GM21619 (cell line): ENCODE data around the gene OTOR.

Experiments
- ATAC-seq: cut with Tn5 transposase; IDR thresholded peaks from one replicate; pipeline ENCODE4 v1.9.1; 2021; ENCODE audit not compliant: unreplicated experiment

Gene OTOR

DNA sequence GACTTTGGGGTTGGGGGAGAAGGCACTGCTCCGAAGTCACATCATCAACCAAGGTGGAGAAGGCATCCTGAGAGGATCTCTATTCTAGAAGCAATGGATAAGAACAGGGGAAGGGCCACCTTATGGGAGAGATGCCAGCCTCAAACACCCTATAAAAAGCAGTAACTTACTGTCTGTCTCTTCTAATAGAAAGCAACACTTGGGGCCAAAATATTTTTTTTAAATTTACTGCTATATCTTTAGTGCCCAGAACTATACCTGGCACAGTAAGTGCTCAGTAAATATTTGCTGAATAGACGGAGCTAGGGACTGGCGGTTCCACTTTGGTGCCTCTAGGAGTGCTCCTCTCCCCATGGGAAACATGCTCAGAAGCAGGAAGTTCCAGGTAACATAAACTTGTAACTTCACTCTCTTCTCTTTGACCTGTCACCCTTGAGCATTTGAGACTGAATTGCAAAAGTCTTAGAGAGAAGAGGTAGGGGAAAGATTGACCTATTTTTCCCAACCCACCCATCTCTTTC is 807 bp upstream of the OTOR start:
- no peak for ATAC-seq

DNA sequence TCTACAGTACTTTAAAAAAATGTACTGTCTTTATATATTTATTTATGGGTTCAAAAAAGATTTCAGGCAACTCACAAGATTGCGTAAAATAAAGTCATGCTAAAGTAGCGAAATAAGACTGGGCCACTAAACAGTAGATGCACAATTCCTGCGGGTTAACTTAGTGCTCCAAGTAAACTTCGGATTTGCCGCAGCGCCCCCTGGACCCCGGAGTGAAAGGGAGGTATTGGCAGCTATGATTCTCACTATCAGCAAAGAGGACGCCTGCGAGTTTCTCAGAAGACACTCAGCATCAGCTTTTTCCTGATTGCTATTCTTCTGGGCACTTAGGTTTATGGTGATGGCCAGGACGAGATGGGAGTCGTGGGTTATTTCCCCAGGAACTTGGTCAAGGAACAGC is 1.4 kb downstream of the OTOR start:
- no peak for ATAC-seq

DNA sequence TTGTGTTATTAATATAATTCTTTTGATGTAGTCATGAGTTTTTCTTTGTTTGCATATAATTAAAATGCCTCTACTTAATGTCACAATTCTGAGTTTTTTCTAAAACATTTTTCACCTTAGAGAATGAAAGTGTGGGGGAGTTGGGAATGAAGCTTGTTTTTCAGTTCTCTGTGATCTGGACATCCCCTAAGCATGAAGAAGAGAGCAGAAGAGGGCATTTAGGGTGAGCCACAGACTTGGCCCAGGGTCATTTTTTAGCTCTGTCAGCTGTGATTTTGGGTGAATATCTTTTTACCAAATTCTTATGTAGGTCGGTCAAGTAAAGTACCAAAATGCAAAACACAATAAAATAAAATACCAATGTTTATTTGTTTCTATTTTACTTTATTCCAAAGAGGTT is 3.9 kb downstream of the OTOR start:
- ATAC-seq: no peak

DNA sequence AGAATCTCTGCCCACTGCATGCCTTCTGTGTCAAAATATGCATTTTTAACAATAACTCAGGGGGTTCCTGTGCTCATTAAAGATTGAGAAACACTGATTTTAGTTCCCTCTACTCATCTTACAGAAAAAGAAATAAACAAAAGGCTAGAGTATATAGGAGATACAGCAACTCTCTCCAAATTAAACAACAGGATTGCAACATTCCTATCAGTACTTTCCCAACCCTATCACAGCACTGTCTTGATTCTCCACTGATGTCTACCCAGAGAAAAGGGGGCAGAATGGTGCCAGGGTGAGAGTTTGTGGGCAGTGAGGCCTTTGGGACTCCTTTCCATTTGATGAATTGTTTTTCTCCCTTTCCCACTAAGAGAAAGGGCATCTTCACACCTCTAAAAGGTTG is 4.7 kb downstream of the OTOR start:
- no peak for ATAC-seq

DNA sequence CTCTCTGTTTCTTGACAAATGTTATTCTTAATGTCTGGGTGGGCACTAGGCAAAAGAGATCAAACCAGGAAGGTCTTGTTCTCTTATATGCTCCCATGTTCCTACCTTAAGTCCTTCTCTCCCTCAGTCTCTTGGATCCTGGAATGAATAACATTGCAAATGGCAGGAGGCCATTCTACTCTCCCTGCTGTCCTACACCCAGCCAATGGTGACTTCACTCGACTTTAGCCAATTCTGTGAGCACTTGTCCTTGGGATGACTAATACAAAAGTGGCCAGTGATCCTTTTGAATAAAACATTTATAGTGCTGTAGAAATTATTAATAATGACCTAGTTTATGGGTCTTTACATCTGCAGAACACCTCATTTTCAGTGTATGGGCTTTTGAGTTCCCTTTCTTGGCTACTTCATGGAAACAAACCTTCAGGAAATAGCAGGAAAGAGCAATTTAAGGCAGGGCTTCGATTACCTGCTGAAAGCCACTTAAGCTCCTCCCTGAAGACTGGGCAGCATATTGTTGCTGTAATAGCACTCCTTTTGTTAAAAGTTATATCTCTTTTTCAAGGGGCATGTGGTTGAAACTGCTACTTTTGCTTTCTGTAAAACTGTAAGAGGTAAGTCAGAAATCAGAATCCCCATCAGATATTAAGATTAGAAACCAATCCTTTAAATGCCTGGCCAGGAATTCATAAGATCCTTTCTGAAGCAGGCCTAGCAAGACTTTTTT is 10.5 kb downstream of the OTOR start:
- ATAC-seq: peak; percentile 53

DNA sequence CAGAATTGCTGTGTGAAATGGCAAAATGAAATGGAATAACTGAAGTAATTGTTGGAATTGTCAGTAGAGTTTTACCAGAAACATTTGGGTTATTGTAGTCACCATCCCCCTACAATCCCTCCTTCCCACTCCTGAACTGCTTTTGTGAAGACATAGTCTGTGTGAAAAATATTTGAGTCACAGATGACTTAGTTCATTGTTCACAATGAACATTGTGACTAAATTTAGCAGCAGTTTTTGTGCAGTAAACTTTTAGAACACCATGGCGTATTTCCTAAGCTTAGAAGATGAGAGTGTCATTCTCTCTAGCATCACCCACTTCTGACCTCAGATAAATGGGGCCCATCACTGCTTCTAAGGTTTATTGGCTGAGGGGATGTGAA is 11.0 kb downstream of the OTOR start:
- ATAC-seq: no peak

DNA sequence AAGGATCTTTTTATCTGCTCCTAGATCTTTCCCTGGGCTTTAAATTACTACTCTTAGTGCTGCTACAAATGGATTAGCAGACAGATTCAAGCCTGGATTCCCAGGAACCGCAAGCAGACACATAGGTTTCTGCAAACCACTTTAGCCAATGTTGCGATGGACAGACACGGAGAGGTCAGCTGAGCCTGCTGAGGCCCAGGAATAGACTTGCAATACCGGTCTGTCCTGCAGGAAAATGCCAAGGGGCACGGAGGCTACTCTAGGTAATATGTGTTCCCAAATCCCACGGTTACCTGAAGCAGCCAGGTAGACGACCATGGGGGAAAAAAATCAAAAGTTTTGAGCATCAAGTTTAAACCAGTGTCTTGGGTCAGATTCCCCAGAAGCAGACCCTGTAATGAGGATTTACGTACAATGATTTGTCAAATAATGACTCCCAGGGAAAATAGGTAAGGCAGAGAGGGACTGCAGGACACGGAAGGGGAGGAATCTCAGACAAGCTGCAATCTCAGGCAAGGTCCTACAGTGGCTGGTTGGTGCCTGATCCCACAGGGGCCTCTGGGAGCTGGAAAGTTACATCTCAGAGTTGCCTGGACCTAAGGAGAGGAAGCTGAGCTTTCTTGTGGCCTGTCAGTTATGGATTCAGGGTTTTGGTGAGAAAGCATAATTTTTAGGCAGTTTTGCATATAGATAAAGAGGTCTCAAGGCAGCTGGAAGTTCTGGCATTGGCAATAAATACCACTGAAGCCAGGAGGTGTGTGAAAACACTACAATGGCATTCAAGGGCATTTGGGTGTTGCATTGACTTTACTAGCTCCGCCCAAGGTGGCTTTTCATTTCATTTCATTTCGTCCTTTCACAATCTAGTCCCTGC is 12.5 kb downstream of the OTOR start:
- no peak for ATAC-seq

DNA sequence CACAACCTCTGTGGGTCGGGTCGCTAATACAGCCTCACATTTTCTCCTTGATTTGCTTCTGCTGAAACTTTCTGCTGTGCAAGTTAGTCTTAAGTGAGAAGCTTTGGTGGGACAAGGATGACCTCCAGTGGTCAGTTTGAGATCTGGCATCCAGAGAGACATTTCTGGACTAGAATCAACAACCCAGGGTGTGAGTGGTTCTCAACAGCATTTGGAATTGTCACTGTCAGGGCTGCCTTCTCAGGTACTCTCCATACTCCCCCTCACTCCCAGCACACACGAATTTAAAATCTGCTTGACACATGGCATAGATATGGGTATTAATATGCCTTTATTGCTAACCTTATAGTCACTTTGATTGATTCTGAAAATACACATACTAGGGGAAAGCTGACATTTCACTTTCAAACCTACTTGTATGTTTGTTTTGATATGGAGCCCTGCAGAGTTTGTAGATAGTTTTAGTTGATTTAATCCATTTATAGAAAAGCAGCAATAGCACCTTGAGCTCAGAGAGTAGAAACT is 13.2 kb downstream of the OTOR start:
- ATAC-seq: peak; percentile 83

DNA sequence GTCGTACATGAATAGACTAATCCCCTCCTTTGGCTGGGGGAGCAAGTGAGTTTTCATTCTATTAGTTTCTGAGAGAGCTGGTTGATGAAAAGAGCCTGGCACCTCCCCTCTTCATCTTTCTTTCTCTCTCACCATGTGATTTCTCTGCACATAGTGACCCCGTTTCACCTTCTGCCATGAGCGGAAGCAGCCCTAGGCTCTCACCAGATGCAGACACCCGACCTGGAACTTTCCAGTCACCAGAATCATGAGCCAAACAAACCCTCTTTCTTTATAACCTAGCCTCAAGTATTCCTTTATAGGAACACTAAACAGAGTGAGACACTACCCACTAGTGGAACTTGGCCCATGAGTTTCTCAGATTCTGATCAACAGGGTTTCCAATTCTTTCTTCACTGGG is 16.4 kb downstream of the OTOR start:
- no peak for ATAC-seq

DNA sequence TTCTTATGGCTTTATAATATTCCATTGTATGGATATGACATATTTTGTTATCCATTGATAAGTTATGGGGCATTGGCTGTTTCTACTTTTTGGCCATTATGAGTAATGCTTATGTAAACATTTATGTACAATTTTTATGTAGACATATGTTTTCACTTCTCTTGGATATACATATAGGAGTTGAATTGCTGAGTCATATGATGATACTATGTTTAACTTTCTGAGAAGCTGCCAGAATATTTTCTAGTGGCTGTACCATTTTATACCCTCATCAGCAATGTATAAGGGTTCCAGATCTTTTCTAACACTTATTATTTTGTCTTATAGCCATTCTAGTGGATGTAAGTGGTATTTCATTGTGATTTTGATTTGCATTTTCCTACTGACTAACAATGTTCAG is 23.1 kb downstream of the OTOR start:
- no peak for ATAC-seq

DNA sequence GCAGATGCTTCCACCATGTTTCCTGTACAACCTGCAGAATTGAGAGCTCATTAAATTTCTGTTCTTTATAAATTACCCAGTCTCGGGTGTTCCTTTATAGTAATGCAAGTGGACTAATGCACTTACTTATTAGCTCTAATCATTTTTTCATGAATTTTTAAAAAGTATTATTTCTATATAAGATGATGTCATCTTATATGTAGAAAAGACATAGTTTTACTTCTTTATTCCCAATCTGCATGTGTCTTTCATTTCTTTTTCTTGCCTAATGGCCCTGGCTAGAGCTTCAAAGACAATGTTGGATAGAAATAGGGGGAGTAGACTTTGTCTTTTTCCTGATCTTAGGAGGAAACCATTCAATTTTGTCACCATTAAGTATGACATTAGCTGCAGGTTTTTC is 27.8 kb downstream of the OTOR start:
- ATAC-seq: no peak

DNA sequence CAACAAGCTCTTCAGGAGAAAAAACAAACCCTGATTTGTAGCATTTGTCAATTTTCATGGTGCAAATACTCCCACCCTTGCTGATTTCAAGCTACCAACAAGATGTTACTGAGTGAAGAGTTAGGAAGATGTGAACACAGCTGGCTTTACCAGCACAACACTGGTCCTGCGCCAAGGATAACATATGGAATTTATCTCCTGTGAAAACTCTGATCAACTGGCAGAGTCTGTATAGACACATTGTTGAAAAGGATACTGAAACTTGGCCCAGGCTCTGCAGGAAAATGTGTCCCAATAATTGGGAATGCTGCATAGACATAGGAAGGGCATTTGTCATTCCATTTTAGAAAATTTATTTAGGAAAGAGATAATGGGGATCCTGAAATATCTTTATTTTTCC is 29.0 kb downstream of the OTOR start:
- no peak for ATAC-seq

DNA sequence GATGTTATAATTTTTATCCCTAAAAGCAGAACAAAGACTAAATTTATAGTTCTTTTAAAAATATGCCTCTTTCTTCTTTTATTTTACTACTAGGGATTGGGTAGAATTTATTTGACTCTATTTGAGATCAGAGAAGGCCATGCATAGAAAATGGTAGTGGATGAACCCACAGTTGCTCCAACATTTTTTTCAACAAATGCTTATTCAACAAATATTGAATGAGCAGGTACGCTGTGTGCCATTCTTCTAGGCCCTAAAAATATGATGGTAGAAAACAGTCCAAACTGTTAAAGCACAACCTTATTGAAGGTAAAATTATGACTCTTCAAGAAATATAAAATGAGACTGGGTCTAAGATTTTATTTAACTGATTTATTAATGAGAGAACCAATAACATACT is 30.0 kb downstream of the OTOR start:
- no peak for ATAC-seq

DNA sequence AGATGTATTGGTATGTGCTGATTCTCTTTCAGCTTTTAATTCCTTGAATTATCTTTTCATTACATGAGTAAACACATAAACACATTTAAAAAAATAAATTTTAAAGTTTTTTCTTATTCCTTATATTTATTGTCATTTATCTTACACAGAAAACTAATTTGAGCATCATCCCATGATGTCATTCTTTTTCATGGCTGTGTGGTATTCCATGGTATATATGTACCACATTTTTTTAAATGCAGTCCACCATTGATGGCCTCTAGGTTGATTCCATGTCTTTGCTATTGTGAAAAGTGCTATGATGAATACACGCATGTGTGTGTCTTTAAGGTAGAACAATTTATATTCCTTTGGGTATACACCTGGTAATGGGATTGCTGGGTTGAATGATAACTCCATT is 33.3 kb downstream of the OTOR start:
- no peak for ATAC-seq

DNA sequence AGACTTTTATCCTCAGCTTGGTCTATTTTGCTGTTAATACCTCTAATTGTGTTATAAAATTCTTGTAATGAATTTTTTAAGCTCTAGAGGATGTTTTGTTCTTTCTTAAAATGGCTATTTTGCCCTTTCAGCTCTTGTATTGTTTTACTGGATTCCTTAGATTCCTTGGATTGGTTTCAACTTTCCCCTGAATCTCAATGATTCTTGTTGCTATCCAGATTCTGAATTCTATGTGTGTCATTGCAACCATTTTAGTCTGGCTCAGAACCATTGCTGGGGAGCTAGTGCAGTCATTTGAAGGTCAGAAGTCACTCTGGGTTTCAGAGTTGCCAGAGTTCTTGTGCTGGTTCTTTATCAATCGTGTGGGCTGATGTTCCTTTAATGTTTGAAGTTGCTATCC is 37.1 kb downstream of the OTOR start:
- ATAC-seq: no peak
